ENCODE results near the gene TAGAP. TPM values are rescaled to one million over a fixed set of nuclear protein-coding genes. Genes with fewer than 3 reads are reported as not detected.

TAGAP gene
- total and polyA plus RNA-seq, 10 of the 15 experiments (the other 5 are each of a cell fraction or from before 2014, with no cell fraction given): 5.3 to 27.4 (median 18.9) TPM

GRCh38 chr6:159008656-159009288 is 36.0 kb downstream of the TAGAP start (continued):
- no peak for TF ChIP-seq ZNF687 (IDR thresholded peaks at IDR 0.05)
- no peak for TF ChIP-seq KDM1A (IDR thresholded peaks at IDR 0.05; ENCODE audit: borderline replicate concordance)
- TF ChIP-seq HDAC6 (IDR thresholded peaks at IDR 0.05; ENCODE audit: unreplicated experiment): no peak
- no peak for TF ChIP-seq FOS (IDR thresholded peaks at IDR 0.05; ENCODE audit: borderline replicate concordance, extremely low read depth, insufficient read length)
- no peak for TF ChIP-seq NR2C2 (IDR thresholded peaks at IDR 0.05; ENCODE audit: borderline replicate concordance, control insufficient read depth, insufficient read length, low read depth)
- TF ChIP-seq NRF1 (conservative IDR thresholded peaks at IDR 0.05; ENCODE audit: low read depth, low read length): no peak
- no peak for TF ChIP-seq SMAD5 (IDR thresholded peaks at IDR 0.05; ENCODE audit: low read depth)
- no peak for TF ChIP-seq IKZF1 (conservative IDR thresholded peaks at IDR 0.05)
- no peak for TF ChIP-seq MXI1 (IDR thresholded peaks at IDR 0.05; ENCODE audit: low read depth, low read length)
- peak; percentile 31; the same call in 1 of the 2 replicates for TF ChIP-seq ATF7 (IDR thresholded peaks at IDR 0.05; ENCODE audit: low read depth)
- TF ChIP-seq BRCA1 (IDR thresholded peaks at IDR 0.05; ENCODE audit: low read depth, low read length): no peak
- no peak for TF ChIP-seq CREB1 (IDR thresholded peaks at IDR 0.05; ENCODE audit: low read depth)
- TF ChIP-seq SREBF2 (IDR thresholded peaks at IDR 0.05; ENCODE audit: low read length): no peak
- no peak for TF ChIP-seq RCOR1 (conservative IDR thresholded peaks at IDR 0.05; ENCODE audit: low read depth, low read length)
- TF ChIP-seq SRF (IDR thresholded peaks at IDR 0.05; ENCODE audit: low read depth in 2 of 2, low read length in 2 of 2): no peak
- TF ChIP-seq STAT3 (IDR thresholded peaks at IDR 0.05; ENCODE audit: low read depth, low read length): no peak
- peak; percentile 78 for TF ChIP-seq NBN (IDR thresholded peaks at IDR 0.05)
- no peak for TF ChIP-seq TARDBP (IDR thresholded peaks at IDR 0.05; ENCODE audit: borderline replicate concordance)
- no peak for TF ChIP-seq TBL1XR1 (IDR thresholded peaks at IDR 0.05; ENCODE audit: low read depth, low read length)
- no peak for TF ChIP-seq CHD1 (IDR thresholded peaks at IDR 0.05; ENCODE audit: low read depth, low read length)
- TF ChIP-seq, protein P1, sequence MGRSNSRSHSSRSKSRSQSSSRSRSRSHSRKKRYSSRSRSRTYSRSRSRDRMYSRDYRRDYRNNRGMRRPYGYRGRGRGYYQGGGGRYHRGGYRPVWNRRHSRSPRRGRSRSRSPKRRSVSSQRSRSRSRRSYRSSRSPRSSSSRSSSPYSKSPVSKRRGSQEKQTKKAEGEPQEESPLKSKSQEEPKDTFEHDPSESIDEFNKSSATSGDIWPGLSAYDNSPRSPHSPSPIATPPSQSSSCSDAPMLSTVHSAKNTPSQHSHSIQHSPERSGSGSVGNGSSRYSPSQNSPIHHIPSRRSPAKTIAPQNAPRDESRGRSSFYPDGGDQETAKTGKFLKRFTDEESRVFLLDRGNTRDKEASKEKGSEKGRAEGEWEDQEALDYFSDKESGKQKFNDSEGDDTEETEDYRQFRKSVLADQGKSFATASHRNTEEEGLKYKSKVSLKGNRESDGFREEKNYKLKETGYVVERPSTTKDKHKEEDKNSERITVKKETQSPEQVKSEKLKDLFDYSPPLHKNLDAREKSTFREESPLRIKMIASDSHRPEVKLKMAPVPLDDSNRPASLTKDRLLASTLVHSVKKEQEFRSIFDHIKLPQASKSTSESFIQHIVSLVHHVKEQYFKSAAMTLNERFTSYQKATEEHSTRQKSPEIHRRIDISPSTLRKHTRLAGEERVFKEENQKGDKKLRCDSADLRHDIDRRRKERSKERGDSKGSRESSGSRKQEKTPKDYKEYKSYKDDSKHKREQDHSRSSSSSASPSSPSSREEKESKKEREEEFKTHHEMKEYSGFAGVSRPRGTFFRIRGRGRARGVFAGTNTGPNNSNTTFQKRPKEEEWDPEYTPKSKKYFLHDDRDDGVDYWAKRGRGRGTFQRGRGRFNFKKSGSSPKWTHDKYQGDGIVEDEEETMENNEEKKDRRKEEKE (IDR thresholded peaks at IDR 0.05): no peak
- TF ChIP-seq HDGF (IDR thresholded peaks at IDR 0.05): peak; percentile 90
- TF ChIP-seq SPI1 (IDR thresholded peaks at IDR 0.05; ENCODE audit: borderline replicate concordance, insufficient read depth, low read depth, low read length): no peak
- no peak for TF ChIP-seq ZNF622 (IDR thresholded peaks at IDR 0.05)
- no peak for TF ChIP-seq IRF3 (IDR thresholded peaks at IDR 0.05)
- TF ChIP-seq MYC (IDR thresholded peaks at IDR 0.05; ENCODE audit: insufficient read depth, insufficient read length, insufficient replicate concordance, low read length, severe bottlenecking): no peak
